Gastroesophageal sphincter (tissue), 3 donors: ENCODE measurements around the gene RFC2.

Experiments used
- POLR2AphosphoS5 ChIP-seq: sonication (generic); formaldehyde crosslinking; IDR thresholded peaks from one replicate; pipeline ENCODE4 v1.6.1; 2017; ENCODE audit warnings: antibody characterized with exemption
- TF ChIP-seq, protein P1 (sequence below), 4 experiments: fragments of 200-600 bp in 2 of 4; fragments of 450-650 bp in 2 of 4; sonication (generic) in 1 of 4; IDR thresholded peaks; one replicate each; pipeline ENCODE4 v1.5.1; 2017 to 2019; ENCODE audit warnings: antibody characterized with exemption in 4 of 4, mild to moderate bottlenecking in 2 of 4, moderate library complexity in 2 of 4

DNA sequence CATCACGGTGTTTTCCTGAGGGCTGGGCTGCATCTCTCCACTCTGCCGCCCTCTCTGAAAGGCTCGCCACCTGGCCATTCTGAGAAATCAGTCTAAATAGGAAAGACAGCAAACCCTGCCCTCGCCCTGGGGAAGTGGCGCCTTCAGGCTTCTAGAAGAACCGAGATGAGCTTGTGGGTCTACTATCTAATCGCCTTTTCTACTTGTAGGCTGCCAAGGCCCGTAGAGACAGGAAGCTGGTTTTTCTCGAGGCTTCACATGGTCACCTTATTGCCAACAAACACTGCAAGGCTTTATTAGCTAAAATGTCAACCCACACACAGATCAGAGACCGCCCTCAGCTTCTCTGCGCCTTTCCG is 23.0 kb downstream of the RFC2 start:
- TF ChIP-seq, protein P1, sequence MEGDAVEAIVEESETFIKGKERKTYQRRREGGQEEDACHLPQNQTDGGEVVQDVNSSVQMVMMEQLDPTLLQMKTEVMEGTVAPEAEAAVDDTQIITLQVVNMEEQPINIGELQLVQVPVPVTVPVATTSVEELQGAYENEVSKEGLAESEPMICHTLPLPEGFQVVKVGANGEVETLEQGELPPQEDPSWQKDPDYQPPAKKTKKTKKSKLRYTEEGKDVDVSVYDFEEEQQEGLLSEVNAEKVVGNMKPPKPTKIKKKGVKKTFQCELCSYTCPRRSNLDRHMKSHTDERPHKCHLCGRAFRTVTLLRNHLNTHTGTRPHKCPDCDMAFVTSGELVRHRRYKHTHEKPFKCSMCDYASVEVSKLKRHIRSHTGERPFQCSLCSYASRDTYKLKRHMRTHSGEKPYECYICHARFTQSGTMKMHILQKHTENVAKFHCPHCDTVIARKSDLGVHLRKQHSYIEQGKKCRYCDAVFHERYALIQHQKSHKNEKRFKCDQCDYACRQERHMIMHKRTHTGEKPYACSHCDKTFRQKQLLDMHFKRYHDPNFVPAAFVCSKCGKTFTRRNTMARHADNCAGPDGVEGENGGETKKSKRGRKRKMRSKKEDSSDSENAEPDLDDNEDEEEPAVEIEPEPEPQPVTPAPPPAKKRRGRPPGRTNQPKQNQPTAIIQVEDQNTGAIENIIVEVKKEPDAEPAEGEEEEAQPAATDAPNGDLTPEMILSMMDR (IDR thresholded peaks at IDR 0.05) = no peak
- no peak for TF ChIP-seq POLR2AphosphoS5
